NCI-H460 (cell line): Measurements from ENCODE around the gene GDF7. TPM values are rescaled to one million over a fixed set of nuclear protein-coding genes. Genes with fewer than 3 reads are reported as not detected.

Experiments used
- DNase-seq: peaks from one replicate; pipeline ENCODE4 v3.0.0-alpha.2; 2016; ENCODE audit warnings: low read depth; ENCODE audit errors: extremely low read depth
- total RNA-seq: library from RNA; depleted of rRNA; stranded (reverse); fragments of >200 nt; shearing (Covaris generic); gene quantifications from 2 replicates; pipeline ENCODE4 v1.2.3, GENCODE V29; 2014; rRNA removed

Gene GDF7
- total RNA-seq, 1 experiment from 2014 or later: under 0.01 TPM

GRCh38 chr2:20728114-20728758 lies 61.3 kb downstream of the GDF7 start:
- no peak for DNase-seq

Other genes with a start within 250 kb of the GDF7 start
- gene RHOB, start 220.1 kb upstream of the GDF7 start, total RNA-seq: 645 and 764 TPM in 2 replicates
- gene HS1BP3, start 16.0 kb upstream of the GDF7 start, total RNA-seq: 34.5 TPM in 2 replicates
- gene LDAH, start 156.0 kb downstream of the GDF7 start, total RNA-seq: 36.7 and 40.7 TPM in 2 replicates